HG03457 (cell line): ENCODE measurements around the gene OS9.

Source experiments
- ATAC-seq: cut with Tn5 transposase; IDR thresholded peaks from one replicate; pipeline ENCODE4 v1.9.1; 2021; ENCODE audit warnings: moderate number of reproducible peaks; ENCODE audit not compliant: unreplicated experiment

Gene OS9

DNA sequence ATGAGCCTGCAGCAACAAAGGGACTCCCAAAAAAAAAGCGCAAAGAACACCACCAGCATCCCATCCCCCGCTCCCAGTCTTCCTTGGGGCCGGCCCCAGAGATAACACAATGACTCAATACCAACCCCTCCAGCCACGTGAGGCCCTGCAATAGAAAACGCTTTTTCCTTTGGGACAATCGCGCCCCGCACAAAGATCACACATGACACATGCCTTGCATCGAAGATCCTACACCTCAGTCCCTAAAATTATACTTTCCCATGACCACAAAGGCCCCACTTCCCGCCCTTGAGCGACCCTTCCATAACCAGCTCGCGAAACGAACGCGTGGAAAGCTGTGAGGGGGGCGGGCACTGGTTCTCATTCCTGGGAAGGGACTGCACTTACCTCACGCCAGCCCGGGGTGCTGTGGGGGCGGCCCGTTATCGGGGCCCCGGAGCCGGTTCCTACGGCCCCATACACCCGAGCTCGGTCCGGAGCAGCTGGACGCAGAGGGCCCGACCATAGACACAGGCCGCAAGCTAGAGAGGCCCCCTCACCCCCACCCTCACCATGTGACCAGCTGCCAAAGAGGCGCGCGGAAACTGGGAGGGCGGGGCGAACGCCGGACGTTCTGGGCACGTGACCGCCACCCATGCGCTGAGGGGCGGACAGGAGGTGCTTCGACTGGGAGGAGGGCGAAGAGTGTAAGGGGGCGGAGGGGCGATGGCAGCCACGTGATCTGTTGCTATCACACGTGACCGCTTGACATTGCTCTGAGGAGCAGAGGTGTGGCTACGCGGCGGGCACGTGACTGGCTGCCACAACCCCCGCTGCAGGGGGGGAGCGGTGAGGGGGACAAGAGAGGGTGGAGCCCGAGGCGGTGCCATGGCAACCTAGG, 58.1 kb downstream of the OS9 start, which contains the start of gene CDK4:
CDK4 (minus strand) TSS at position 523 of the 880 bp plus-strand sequence. CDS start 593 bp downstream, outside the sequence.
- ATAC-seq, result peak; percentile 60

DNA sequence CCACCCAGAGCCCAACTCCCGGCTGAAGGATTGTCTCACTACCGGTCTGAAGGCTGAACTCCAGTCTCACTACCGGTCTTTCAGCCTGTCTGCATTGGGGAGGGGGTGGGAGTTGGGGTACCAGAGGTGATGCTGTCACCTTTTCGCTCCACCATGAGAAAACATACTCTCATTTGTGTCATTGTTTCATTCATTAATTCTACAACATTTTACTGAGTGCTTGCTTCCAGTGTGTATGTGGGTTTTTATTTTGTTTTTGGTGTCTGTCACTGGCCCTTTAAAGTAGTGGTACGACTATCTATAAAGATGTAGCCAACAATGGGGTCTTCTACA, 58.7 kb downstream of the OS9 start:
- no peak for ATAC-seq

DNA sequence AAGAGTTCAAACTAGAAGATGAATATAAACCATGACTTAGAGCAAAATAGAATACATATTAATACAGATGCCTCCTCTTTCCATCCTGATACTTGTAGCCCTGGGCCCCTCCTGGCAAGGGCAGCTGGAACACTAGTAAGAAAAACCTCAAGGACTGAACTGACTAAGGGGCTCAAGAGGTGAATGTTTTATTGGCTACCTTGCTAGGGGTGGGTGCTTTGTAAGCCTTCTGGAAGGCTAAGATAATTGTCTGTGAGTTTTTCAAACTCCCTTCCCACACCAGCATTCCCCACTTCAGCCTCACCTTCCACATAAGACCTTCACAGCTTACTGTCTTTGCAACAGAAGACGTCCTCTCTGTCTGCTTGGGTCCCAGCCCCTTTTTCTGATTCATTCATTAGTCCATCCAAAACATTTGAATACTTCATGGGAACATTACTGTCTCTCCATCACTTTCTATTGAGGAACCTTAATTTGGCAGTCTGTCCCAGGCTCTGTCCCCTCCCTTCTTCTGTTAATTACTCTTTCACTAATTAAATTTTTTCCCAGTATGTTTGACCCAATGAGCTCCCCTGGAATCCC, 59.9 kb downstream of the OS9 start:
- no peak for ATAC-seq

DNA sequence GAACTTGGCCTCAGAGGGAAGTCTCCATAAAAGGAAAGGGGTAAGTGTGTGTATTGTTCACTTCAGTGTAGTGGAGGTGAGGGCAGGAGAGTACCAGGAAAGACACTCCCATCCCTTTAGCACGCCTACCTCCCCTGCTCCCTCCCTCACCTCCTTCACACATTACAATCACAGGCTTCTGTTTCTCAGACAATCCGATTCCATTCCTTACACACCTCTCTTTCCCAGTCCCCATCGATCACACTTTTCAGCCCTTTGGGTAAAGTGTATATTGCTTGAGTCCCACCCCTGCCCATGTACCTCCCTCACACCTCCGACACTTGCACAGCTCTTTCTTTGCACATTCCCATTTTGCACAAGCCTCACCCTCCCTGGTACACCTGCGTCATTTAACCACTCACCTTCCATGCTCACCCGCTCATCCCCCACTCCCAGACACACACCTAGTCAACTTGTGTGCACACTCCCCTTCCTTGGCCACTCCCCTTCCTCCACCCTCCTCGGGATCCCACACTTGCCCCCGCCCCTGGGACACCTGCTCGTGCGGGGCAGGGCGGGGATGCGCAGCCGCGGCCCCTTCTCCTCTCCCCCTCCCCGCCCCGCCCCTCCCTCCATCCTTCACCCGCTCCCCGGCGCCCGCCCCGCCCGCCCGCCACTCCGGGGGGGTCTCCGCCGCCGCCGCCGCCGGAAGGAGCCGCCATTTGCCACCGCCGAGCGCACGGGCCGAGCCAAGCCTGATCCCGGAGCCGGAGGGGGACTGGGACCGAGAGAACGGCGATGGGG, 60.7 kb downstream of the OS9 start, which contains the start of gene MARCHF9:
MARCHF9 (plus strand) TSS at position 693 of the 783 bp plus-strand sequence. CDS start 426 bp downstream, outside the sequence.
- ATAC-seq, result no peak

DNA sequence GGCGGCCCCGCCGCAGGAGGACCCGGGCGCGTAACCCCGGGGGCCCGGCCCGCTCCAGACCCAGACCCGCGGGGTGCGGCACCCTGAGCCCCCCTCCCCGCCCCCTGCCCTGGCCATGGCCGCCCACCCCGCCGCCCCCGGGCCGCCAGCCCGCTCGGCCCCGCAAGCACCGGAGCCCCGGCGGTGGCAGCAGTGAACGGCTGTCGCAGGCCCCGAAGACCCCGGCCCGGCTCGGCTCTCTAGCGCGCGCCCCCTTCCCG, 61.2 kb downstream of the OS9 start:
- ATAC-seq, result no peak

DNA sequence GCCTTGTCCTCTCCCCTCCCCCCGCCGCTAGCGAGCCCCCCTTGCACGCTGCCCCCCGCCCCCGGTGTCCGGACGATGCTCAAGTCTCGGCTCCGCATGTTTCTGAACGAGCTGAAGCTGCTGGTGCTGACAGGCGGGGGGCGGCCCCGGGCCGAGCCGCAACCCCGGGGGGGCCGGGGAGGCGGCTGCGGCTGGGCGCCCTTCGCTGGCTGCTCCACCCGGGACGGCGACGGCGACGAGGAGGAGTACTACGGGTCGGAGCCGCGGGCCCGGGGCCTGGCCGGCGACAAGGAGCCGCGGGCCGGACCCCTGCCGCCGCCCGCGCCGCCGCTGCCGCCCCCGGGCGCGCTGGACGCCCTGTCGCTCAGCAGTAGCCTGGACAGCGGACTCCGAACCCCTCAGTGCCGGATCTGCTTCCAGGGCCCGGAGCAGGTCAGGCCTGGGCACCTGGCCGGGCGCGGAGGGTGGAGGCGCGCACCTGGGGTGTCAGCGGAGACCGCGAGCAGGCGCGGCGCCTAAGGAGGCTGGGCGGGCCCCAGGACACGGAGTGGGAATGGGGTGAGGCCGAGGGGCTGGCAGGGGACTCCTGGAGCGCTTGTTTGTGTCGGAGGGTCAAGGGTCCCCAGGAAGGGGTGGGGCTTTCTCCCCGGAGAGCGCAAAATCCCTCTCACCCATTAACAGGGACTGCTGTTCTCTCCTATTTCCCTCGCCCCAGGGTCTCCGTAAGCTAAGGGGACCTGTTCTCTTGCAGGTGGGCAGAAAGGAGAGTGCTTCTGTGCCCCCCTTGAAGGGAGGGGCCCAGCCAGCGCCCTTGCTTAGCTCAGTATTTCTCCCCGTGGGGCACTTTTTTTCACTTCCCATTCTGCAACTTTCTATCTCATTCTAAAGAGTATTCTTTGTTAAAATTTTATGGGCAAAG, 61.8 kb downstream of the OS9 start:
- no peak for ATAC-seq

DNA sequence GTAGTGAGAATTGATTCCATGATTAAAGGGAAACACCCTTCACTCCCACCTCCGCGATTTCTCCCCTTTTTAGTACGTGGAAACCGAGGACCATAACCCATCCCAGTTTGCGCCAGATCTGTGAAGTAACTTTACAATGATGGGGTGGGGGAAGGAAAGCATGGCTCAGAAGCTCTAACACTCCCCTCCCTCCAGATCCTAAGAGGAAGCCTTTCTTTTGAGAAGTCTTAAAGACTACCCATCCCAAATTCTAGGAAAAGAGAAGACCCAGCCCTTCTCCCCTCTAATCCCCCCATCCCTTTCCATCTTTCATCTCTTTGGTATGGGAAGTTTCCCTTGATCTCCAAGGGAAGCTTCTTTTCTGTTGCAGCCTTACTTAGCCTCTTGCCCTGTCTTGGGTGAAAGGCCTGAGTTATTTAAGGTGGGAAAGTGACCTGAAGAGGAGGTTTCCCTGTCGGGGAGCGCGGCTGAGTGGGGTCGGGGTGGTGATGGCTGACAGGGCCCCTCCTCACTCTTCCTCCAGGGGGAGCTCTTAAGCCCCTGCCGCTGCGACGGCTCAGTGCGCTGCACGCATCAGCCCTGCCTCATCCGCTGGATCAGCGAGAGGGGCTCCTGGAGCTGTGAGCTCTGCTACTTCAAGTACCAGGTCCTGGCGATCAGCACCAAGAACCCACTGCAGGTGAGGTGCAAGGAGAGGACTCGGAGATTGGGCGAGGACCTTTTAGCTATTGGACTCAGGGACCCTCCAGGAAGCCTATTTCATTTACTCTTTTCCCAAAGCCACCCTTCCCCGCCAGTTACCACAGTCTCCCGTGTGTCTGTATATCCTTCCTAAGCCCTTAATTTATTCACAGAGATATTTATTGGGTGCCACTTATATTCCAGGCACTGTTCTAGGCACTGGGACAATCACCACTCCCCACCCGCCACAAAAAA, 62.7 kb downstream of the OS9 start:
- no peak for ATAC-seq

DNA sequence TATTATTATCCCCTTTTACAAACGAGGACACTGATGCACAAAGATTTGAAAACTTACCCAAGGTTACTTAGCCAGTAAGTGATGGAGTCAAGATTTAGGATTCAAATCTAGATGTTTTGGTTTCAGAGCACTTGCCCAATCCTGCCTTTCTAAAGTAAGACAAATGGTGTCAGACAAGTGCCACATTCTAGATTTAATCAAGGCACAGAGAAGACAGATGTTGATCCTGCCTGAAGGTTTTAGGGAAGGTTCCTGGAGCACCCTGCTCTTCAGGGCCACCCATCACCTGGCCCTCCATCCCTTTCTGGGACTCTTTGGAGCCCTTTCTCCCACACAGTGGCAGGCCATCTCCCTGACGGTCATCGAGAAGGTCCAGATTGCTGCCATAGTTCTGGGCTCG, 63.8 kb downstream of the OS9 start:
- ATAC-seq, result no peak

DNA sequence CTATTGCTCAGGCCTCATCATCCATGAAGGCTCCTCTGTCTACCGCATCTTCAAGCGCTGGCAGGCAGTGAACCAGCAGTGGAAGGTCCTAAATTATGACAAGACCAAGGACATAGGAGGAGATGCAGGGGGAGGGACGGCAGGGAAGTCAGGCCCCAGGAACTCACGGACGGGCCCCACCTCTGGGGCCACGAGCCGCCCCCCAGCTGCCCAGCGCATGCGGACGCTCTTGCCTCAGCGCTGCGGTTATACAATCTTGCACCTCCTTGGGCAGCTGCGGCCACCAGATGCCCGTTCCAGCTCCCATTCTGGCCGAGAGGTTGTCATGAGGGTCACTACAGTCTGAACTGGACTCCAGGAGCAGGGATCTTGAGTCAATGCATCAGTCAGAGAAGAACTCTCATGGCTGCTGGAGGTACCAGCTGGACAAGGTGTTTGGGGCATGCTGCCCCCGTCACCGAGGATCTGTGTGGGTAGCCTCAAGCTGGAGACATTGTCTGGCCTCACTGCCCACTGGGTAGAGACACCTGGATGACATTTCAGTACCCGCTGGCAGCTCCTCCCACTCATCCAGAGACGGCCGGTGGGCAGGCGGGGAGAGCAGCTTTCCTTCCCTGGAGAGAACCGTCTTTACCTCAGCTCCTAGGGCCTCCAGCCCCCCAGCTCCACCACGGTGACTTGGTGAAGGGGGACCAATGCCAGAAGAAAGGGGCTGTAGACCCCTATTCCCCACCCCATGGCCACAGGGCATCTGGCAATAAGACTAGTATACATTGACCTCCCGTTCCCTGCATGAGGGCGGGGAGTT, 64.8 kb downstream of the OS9 start:
- ATAC-seq, result no peak

DNA sequence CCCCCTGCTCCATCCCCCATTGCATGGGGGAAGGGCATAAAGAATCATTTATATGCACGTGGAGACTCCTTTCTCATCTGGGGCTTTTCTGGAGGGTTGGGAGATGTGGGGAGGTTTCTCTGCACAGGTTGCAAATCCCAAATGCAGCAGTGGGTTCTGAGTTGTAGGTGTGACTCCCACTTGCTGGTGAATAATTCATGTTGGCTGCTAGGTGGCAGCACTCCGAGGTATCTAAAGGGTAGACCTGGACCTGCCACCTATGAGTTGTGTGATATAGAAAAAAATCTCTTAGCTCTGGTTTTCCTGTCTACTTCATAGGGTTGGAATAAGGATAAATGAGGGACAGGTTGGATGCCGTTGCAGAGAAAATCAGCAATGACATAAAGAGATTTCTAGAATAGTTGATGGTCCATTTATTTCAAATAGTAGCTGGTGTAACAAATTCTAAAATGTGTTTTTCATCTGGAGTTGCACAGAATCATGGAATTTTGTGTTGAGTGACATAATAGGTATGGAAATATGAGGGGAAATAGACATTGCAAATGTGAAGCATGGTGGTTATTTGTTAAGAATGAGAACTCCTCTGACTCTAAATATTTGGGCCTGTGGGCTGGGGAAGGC, 65.5 kb downstream of the OS9 start:
- ATAC-seq, result no peak

DNA sequence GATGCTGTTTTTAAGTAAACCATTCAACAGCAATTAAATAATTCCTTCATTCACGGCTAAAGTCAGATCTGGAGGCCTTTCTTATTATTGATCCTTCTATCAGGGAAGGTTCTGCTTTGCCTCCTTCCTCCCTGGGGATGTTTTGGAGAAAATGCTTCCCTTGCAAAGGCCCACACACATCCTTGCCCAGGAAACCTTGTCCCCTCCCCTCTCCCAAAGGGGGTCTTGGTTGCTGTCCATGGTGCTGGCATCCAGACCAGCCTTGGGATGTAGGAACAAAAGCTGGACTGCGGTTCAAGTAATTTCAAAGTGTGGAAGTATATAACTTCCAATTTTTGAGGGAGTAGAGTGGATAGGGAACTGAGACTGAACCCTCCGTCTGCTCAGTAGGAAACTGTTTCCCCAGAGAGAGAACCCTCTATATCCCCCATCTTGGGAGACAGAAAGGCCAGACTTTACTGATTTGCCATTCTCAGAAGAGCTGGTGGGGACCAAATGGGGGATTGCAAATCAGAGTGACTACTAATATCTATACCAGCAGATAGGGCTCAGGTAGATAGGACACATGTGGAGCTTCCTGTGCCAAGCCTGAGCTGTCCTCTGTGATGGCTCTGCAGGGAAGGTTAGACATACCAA, 66.5 kb downstream of the OS9 start:
- ATAC-seq, result no peak

DNA sequence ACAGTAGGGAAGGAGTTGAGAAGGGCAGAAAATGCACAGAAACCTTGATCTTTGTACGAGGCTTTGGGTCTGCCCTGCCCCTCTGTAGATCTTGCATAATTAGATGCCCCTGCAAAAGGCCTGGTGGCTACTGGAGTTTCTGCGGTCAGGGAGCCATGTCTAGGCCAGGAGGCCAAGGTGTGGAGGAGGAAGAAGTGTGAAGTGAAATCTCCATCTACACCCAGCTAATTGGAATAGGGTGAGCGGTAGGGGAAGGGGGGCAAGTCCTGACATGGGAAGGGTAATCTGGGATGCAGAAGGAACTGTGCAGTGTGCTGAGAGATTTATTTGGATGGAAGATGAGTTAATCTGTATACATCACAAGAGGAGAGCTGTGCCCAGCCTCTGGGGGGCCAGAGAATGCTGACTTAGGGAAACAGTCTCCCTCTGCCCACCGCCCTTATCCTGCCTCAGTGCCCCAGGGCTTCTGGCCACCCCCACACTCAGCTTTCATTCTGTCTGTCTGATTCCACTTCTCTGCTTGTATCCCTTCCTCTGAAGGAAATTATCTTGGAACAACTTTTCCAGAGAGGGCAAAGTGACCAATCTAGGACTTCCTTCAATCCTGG, 67.6 kb downstream of the OS9 start:
- ATAC-seq, result no peak

DNA sequence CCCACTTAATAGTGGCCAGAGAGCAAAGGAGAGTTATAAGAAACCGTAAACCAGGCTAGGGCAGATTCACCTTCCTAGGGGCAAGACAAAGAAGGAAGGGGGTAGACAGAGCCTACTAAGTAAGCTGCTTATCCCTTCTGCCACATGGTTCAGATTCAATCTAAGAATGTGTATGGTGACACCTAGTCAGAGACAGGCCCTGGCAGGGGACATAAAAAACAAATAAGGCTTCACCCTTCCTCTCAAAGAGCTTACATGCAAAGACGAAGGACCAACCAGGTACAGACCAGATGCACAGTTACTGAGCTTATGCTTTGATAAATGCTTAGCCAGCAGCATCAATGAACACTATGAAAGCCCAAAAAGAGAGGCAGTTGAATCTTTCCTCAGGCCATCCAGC, 68.5 kb downstream of the OS9 start:
- no peak for ATAC-seq

DNA sequence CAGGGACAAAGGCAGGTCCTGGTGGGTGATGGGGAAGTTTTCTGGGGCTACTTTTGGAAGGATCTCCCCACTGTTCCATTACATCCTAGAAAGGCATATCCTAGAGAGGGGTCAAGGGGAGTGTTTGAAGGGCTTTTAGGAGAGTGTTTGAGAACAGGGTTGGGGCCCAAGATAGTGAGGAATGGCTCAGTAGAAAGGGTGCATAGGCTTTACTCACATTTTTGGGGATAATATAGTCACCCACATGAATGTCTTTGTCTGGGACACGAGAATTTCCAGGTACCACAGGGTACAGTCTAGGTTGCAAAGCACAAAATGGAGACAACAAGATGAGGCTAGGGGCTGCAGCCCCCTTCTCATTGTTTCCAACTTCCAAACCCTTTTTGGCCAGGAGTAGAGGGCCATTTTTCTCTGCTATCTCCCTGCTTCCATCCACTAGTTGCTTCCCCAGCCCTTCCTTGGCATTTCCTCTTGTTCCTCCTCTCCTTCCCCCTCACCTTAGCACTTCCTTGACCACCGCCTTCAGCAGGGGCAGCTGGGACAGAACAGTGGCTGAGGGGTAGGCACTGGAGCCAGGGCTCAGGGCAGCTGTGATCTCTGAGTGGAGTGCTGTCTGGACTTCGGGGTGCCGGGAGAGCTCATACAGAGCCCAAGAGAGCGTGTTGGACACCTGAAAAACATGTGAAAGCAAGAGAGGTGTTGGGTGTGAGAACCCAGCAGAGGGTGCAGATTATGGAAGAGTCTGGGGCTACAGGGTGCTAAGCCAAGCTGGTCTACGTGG, 70.1 kb downstream of the OS9 start:
- ATAC-seq, result no peak

DNA sequence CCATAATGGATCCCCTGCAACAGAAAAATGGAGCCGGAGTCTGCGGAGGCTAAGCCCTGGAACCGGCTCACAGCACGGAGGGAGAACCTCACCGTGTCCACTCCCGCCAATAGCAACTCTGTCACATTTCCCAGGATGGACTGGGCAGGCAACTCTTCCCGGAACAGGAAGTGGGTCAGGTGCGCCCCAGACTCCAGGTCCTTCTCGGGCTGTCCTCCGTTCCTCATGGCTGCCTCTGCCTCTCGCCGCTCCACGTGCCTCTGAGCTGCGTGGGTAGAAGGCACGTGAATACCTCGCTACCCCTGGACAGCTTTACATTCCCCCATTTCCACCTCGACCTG, 70.7 kb downstream of the OS9 start:
- ATAC-seq, result no peak

DNA sequence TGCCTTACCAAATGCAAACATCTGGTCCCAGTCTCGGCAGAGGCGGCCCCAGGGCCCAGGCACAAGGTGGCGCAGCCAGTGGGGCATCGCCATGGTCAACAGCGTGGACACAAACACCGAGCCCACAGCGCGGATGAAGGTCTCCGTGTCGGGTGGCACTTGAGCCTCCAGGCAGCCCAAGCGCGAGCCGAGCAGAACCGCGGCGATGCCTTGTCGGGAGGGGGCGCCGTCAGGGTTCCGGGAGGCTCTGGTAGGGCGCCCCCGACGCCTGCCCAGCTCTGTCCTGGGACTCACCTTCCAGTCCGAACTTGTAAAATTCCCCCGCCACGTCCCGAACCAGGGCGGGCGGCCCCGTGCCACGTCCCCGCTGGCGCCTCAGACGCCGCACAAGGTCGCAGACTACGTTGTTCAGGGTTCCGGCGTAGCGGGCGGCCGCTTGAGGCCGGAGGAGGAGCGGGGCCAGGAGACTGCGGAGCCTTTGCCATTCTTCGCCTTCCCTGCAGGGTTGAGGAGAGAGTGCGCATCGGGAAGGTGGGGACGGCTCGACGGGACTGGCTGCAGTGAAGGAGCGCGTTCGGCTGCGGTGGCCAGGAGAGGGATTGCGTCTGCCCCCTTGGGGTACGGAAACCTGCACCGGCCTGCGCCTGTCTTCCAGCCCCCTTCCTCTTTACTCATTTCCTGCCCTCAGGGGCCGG, 71.2 kb downstream of the OS9 start:
- no peak for ATAC-seq
